K562 (cell line): ENCODE measurements around the gene HOXD13.

Experiments used
- BACH1 ChIP-seq: fragments of 200-800 bp; sonication (Bioruptor generic); IDR thresholded peaks from 2 replicates; pipeline ENCODE4 v1.6.1; 2016; ENCODE audit warnings: missing genetic modification characterization, missing compliant biosample characterization
- PHF8 ChIP-seq: fragments of 200-600 bp; sonication (generic); IDR thresholded peaks from 2 replicates; pipeline ENCODE4 v1.6.1; 2012; ENCODE audit warnings: mixed run types, mild to moderate bottlenecking, inconsistent platforms, low read length, moderate library complexity, borderline replicate concordance
- POLR2AphosphoS5 ChIP-seq: IDR thresholded peaks from 2 replicates; pipeline ENCODE4 v1.6.1; 2011; ENCODE audit warnings: mild to moderate bottlenecking, low read depth, low read length, moderate library complexity; ENCODE audit not compliant: control insufficient read depth, insufficient read depth
- RAD21 ChIP-seq, 2 experiments: fragments of 250-450 bp in 1 of 2; fragments of 450-650 bp in 1 of 2; sonication (Bioruptor Pico) in 1 of 2; formaldehyde crosslinking in 1 of 2; IDR thresholded peaks in 1 of 2; conservative IDR thresholded peaks in 1 of 2; 2 replicates each; pipeline versions ENCODE4 v1.4.0 to v1.8.0; 2020 to 2022; ENCODE audit warnings: mild to moderate bottlenecking in 2 of 2, moderate library complexity in 1 of 2
- SMARCA4 ChIP-seq: fragments of 450-650 bp; IDR thresholded peaks from 2 replicates; pipeline ENCODE4 v1.6.1; 2016
- SMC3 ChIP-seq: conservative IDR thresholded peaks from 2 replicates; pipeline ENCODE4 v1.6.1; 2011; ENCODE audit warnings: low read depth, low read length, improper control_type of control experiment; ENCODE audit not compliant: insufficient read depth
- TAF1 ChIP-seq: IDR thresholded peaks from 2 replicates; pipeline ENCODE4 v1.6.1; 2011; ENCODE audit warnings: mild to moderate bottlenecking, low read length, moderate library complexity; ENCODE audit not compliant: insufficient read depth, control insufficient read depth, severe bottlenecking; ENCODE audit errors: extremely low read depth
- TBL1XR1 ChIP-seq, 2 experiments: IDR thresholded peaks; 2 replicates each; pipeline ENCODE4 v1.6.1; 2012; ENCODE audit warnings: improper control_type of control experiment in 2 of 2, low read length in 2 of 2, mild to moderate bottlenecking in 1 of 2
- ZBTB8A ChIP-seq: fragments of 450-650 bp; IDR thresholded peaks from 2 replicates; pipeline ENCODE4 v1.6.1; 2018; ENCODE audit warnings: mild to moderate bottlenecking, moderate library complexity; ENCODE audit not compliant: partially characterized antibody
- ZFP36 ChIP-seq: fragments of 150-350 bp; IDR thresholded peaks from 2 replicates; pipeline ENCODE4 v1.6.1; 2018; ENCODE audit warnings: low read length, low read depth; ENCODE audit not compliant: partially characterized antibody
- TF ChIP-seq, protein P1 (sequence below): fragments of 250-450 bp; sonication (Bioruptor Pico); IDR thresholded peaks from 2 replicates; pipeline ENCODE4 v1.5.0; 2022; ENCODE audit warnings: mild to moderate bottlenecking
- TF ChIP-seq, protein P2 (sequence below), 2 experiments: fragments of 450-650 bp in 1 of 2; sonication (generic) in 1 of 2; formaldehyde crosslinking in 1 of 2; IDR thresholded peaks; 2 replicates each; pipeline versions ENCODE4 v1.7.1 to v1.9.0; 2016 to 2022; ENCODE audit warnings: inconsistent platforms in 1 of 2, mild to moderate bottlenecking in 1 of 2, missing genetic modification reagents in 1 of 2
- TF ChIP-seq, protein P3 (sequence below): sonication (generic); formaldehyde crosslinking; IDR thresholded peaks from 2 replicates; pipeline ENCODE4 v1.8.1; 2022; ENCODE audit warnings: missing genetic modification reagents
- TF ChIP-seq, protein P4 (sequence below): fragments of 250-450 bp; sonication (Bioruptor Pico); IDR thresholded peaks from 2 replicates; pipeline ENCODE4 v1.4.0; 2020; ENCODE audit warnings: borderline replicate concordance

DNA sequence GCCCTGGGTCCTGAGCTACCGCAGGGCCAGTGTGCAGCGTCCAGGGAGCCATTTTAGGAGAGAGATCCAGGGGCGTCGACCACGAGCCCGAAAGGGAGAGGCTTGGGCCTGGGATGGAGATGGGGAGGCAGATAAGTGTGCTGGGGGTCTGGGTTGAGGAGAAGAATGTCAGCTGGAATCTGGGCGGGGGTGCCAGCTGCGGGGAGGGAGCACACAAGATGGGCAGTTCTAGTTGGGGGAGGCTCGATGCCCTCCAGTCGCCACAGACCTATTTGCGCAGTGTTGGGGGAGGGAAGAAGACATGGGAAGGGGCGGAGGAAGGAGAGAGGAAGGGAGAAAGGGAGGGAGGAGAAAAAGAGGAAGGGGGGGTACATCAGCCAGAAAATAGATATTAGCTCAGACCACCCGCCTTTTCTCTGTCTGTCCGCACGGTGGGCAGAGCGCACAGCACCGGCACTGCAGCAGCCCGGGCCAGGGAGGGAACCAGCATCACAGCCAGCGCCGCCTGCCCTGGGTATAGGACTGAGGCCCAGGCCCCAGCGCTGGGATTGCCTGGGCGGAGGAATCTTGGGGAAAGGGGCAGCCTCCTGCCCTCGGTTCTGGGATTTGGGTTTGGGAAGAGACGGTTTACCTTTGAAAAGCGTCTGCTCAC lies 12.7 kb downstream of the HOXD13 start:
- TF ChIP-seq, protein P1, sequence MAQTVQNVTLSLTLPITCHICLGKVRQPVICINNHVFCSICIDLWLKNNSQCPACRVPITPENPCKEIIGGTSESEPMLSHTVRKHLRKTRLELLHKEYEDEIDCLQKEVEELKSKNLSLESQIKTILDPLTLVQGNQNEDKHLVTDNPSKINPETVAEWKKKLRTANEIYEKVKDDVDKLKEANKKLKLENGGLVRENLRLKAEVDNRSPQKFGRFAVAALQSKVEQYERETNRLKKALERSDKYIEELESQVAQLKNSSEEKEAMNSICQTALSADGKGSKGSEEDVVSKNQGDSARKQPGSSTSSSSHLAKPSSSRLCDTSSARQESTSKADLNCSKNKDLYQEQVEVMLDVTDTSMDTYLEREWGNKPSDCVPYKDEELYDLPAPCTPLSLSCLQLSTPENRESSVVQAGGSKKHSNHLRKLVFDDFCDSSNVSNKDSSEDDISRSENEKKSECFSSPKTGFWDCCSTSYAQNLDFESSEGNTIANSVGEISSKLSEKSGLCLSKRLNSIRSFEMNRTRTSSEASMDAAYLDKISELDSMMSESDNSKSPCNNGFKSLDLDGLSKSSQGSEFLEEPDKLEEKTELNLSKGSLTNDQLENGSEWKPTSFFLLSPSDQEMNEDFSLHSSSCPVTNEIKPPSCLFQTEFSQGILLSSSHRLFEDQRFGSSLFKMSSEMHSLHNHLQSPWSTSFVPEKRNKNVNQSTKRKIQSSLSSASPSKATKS (CRISPR knock-in tag): no peak
- TF ChIP-seq TAF1 (no peak), PHF8 (no peak), POLR2AphosphoS5 (no peak), BACH1 (tag) (no peak), SMARCA4 (no peak), ZBTB8A (no peak), TBL1XR1 (IDR thresholded peaks at IDR 0.05; ENCODE audit: low read length in 2 of 2) (no peak), RAD21 (CRISPR knock-in tag; conservative IDR thresholded peaks at IDR 0.05 in 1 of 2, IDR thresholded peaks at IDR 0.05 in 1 of 2) (no peak), SMC3 (no peak), ZFP36 (no peak)
- TF ChIP-seq, protein P2, sequence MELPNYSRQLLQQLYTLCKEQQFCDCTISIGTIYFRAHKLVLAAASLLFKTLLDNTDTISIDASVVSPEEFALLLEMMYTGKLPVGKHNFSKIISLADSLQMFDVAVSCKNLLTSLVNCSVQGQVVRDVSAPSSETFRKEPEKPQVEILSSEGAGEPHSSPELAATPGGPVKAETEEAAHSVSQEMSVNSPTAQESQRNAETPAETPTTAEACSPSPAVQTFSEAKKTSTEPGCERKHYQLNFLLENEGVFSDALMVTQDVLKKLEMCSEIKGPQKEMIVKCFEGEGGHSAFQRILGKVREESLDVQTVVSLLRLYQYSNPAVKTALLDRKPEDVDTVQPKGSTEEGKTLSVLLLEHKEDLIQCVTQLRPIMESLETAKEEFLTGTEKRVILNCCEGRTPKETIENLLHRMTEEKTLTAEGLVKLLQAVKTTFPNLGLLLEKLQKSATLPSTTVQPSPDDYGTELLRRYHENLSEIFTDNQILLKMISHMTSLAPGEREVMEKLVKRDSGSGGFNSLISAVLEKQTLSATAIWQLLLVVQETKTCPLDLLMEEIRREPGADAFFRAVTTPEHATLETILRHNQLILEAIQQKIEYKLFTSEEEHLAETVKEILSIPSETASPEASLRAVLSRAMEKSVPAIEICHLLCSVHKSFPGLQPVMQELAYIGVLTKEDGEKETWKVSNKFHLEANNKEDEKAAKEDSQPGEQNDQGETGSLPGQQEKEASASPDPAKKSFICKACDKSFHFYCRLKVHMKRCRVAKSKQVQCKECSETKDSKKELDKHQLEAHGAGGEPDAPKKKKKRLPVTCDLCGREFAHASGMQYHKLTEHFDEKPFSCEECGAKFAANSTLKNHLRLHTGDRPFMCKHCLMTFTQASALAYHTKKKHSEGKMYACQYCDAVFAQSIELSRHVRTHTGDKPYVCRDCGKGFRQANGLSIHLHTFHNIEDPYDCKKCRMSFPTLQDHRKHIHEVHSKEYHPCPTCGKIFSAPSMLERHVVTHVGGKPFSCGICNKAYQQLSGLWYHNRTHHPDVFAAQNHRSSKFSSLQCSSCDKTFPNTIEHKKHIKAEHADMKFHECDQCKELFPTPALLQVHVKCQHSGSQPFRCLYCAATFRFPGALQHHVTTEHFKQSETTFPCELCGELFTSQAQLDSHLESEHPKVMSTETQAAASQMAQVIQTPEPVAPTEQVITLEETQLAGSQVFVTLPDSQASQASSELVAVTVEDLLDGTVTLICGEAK (IDR thresholded peaks at IDR 0.05): no peak
- TF ChIP-seq, protein P2 (CRISPR knock-in tag; IDR thresholded peaks at IDR 0.05): no peak
- TF ChIP-seq, protein P3, sequence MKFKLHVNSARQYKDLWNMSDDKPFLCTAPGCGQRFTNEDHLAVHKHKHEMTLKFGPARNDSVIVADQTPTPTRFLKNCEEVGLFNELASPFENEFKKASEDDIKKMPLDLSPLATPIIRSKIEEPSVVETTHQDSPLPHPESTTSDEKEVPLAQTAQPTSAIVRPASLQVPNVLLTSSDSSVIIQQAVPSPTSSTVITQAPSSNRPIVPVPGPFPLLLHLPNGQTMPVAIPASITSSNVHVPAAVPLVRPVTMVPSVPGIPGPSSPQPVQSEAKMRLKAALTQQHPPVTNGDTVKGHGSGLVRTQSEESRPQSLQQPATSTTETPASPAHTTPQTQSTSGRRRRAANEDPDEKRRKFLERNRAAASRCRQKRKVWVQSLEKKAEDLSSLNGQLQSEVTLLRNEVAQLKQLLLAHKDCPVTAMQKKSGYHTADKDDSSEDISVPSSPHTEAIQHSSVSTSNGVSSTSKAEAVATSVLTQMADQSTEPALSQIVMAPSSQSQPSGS (CRISPR knock-in tag): no peak
- TF ChIP-seq, protein P4, sequence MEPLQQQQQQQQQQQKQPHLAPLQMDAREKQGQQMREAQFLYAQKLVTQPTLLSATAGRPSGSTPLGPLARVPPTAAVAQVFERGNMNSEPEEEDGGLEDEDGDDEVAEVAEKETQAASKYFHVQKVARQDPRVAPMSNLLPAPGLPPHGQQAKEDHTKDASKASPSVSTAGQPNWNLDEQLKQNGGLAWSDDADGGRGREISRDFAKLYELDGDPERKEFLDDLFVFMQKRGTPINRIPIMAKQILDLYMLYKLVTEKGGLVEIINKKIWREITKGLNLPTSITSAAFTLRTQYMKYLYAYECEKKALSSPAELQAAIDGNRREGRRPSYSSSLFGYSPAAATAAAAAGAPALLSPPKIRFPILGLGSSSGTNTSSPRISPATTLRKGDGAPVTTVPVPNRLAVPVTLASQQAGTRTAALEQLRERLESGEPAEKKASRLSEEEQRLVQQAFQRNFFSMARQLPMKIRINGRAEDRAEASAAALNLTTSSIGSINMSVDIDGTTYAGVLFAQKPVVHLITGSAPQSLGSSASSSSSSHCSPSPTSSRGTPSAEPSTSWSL (CRISPR knock-in tag): no peak
